ENCODE measurements around the gene WASHC2A. TPM values are rescaled to one million over a fixed set of nuclear protein-coding genes. Genes with fewer than 3 reads are reported as not detected.

WASHC2A gene
- total RNA-seq, 1 donor from 2014 or later = 56.3 TPM

Other genes with a start within 250 kb of the WASHC2A start
- 24.2 to 28.3 TPM (median 26.5 TPM) in 3 replicates for gene PARG, start 125.9 kb upstream of the WASHC2A start, total RNA-seq
- gene TIMM23B, start 125.9 kb upstream of the WASHC2A start, total RNA-seq = 13.1 to 17.6 TPM (median 16.8 TPM) in 3 replicates
- gene AGAP6, start 79.5 kb upstream of the WASHC2A start, total RNA-seq = 8.8 to 17.5 TPM (median 9.1 TPM) in 3 replicates
- gene ASAH2, start 183.6 kb downstream of the WASHC2A start, total RNA-seq = 1.2 to 5.8 TPM (median 2.7 TPM) in 3 replicates